Right lobe of liver (tissue), 6 donors: ENCODE results near the gene AATK. TPM values are rescaled to one million over a fixed set of nuclear protein-coding genes. Genes with fewer than 3 reads are reported as not detected.

ENCODE experiments used
- ATAC-seq, 4 donors: fragments of 200-7000 bp; cut with Tn5 transposase; one replicate each; pipeline ENCODE4 v1.9.1; 2020; ENCODE audit warnings: mild to moderate bottlenecking in 4 of 4, moderate library complexity in 4 of 4
- DNase-seq, 3 donors: peaks; one replicate each; pipeline ENCODE4 v3.0.0-alpha.2; 2020
- H3K27ac ChIP-seq, 3 donors: fragments of 200-600 bp; one replicate each; pipeline ENCODE4 v1.8.0; 2022
- H3K27me3 ChIP-seq, 2 donors: fragments of 200-600 bp; one replicate each; pipeline ENCODE4 v1.8.0; 2022
- H3K36me3 ChIP-seq, 4 donors: fragments of 200-600 bp; sonication (generic) in 1 of 4; one replicate each; pipeline versions ENCODE4 v1.5.1 to v1.8.0; 2017 to 2022; ENCODE audit warnings: control low read depth in 1 of 4
- H3K4me1 ChIP-seq, 4 donors: fragments of 200-600 bp; sonication (generic) in 1 of 4; one replicate each; pipeline versions ENCODE4 v1.5.1 to v1.8.0; 2017 to 2022; ENCODE audit warnings: control low read depth in 1 of 4
- H3K4me3 ChIP-seq, 3 donors: fragments of 200-600 bp; one replicate each; pipeline ENCODE4 v1.8.0; 2022
- H3K9me3 ChIP-seq, 4 donors: fragments of 200-600 bp; sonication (generic) in 1 of 4; one replicate each; pipeline versions ENCODE4 v1.5.1 to v1.8.0; 2017 to 2022; ENCODE audit warnings: control low read depth in 1 of 4
- POLR2A ChIP-seq: fragments of 450-650 bp; IDR thresholded peaks from one replicate; pipeline ENCODE4 v1.6.1; 2017; ENCODE audit warnings: antibody characterized with exemption, mild to moderate bottlenecking
- WGBS: methylation state at CpG from one replicate; pipeline ENCODE4 v1.1.6; 2018; ENCODE audit warnings: low coverage, low lambda C conversion rate; ENCODE audit not compliant: insufficient coverage; ENCODE audit errors: missing lambda C conversion rate; 5-methylcytosine and 5-hydroxymethylcytosine counted together
- intact Hi-C, 2 donors: fragments of 100-400 bp; cut with DNase I; formaldehyde crosslinking; loops; one replicate each; pipeline versions ENCODE4 v1.11.2 to v1.14.1; 2022
- total RNA-seq, 6 experiments: library from RNA; depleted of rRNA in 2 of 6; stranded (reverse); fragments of >200 nt in 2 of 6; fragmentation: NEBNext Ultra II Directional in 3 of 6; extraction: Animal tissue kit (Norgen Biotek cat#: 25700) in 3 of 6; gene quantifications; one replicate each; pipeline versions ENCODE4 v1.1.0 to v1.2.4, GENCODE V29; 2016 to 2023
- TF ChIP-seq, protein P1 (sequence below), 4 donors: fragments of 200-600 bp in 3 of 4; fragments of 450-650 bp in 1 of 4; IDR thresholded peaks; one replicate each; pipeline versions ENCODE4 v1.5.1 to v1.8.0; 2016 to 2022; ENCODE audit warnings: antibody characterized with exemption in 4 of 4, mild to moderate bottlenecking in 2 of 4
- donor health status: DM: no; HTN: yes; CAD: no.
- donor health status: DM: no; HTN: no; CAD: no.
- donor health status: DM: no; HTN: no; CAD: no.
- donor health status: DM: no; HTN: yes; CAD: no.
- donor health status: DM: no; HTN: yes; CAD: no.

The AATK gene
- total RNA-seq, 6 experiments from 2014 or later = 0.31 to 1.2 (median 0.86) TPM

GRCh38 chr17:81120149-81120484 is 45.9 kb downstream of the AATK start:
- TF ChIP-seq POLR2A = no peak
- TF ChIP-seq, protein P1, sequence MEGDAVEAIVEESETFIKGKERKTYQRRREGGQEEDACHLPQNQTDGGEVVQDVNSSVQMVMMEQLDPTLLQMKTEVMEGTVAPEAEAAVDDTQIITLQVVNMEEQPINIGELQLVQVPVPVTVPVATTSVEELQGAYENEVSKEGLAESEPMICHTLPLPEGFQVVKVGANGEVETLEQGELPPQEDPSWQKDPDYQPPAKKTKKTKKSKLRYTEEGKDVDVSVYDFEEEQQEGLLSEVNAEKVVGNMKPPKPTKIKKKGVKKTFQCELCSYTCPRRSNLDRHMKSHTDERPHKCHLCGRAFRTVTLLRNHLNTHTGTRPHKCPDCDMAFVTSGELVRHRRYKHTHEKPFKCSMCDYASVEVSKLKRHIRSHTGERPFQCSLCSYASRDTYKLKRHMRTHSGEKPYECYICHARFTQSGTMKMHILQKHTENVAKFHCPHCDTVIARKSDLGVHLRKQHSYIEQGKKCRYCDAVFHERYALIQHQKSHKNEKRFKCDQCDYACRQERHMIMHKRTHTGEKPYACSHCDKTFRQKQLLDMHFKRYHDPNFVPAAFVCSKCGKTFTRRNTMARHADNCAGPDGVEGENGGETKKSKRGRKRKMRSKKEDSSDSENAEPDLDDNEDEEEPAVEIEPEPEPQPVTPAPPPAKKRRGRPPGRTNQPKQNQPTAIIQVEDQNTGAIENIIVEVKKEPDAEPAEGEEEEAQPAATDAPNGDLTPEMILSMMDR (IDR thresholded peaks at IDR 0.05) = no peak
- H3K4me1 ChIP-seq = peaks cover 0 to 23% (median 8%) of the 10 kb centered on the region in 4 donors
- H3K27me3 ChIP-seq = no peaks in the 10 kb centered on the region
- WGBS = 71% methylated on average over 4 of the region's 33 CpGs
- DNase-seq (no peak), ATAC-seq (no peak)
- intact Hi-C loops = no loop called here
- no peak overlapping the region for H3K4me3 ChIP-seq
- H3K27ac ChIP-seq = no peak overlapping the region
- H3K36me3 ChIP-seq = no peaks in the 10 kb centered on the region
- H3K9me3 ChIP-seq = no peaks in the 10 kb centered on the region

DNA sequence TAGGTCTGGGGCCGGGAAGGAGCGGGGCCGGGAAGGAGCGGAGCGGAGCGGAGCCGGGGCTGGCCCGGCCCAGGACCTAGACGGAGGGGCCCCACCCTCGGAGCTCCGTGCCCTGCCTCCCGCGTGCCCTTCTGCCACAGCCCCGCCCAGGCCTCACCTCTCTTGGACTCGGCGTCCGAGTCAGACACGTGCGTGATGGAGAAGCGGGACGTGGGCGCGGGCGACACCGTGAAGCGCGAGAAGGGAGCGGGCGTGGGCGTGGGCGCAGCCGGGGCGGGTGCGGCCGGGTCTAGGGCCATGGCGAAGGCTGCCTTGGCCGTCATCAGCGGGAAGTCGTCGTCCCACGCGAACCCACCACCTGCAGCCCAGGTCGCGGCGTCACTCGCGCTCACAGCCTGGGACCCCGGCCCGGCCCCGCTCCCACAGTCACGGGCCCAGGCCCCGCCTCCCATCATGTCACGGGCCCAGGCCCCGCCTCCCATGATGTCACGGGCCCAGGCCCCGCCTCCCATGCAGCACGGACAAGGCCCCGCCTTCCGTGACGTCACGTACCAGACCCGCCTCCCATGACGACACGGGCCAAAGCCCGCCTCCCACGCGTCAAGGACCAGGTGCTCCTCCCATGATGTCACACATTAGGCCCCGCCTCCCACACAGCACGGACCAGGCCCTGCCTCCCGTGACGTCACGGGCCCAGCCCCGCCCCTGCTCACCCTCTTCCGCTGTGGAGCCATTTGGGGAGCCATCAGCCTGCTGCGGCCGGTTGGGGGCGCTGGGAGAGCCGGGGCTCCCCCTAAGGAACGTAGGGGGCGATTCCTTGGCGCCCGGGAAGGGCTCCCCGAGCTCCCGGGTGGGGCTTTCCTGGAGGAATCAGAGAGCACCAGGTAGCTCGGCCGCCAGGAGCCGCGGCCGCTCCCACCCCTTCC is 46.5 kb downstream of the AATK start:
- WGBS = 10% methylated on average over 4 of the region's 89 CpGs
- intact Hi-C loops = no loop called here
- ATAC-seq (peak; percentile 26 to 42 (median 32)), DNase-seq (peak; percentile 79 to 82 (median 81))
- Histone ChIP-seq H3K9me3 (no peaks in the 10 kb centered on the region), H3K27me3 (no peaks in the 10 kb centered on the region), H3K27ac (no peak overlapping the region), H3K4me1 (peaks cover 0 to 23% (median 8%) of the 10 kb centered on the region in 4 donors), H3K4me3 (peak overlapping the region in 1 of 3 donors; percentile 13), H3K36me3 (no peaks in the 10 kb centered on the region)
- no peak for TF ChIP-seq POLR2A
- TF ChIP-seq, protein P1 (IDR thresholded peaks at IDR 0.05) = peak in 1 of 4 donors; percentile 7

DNA sequence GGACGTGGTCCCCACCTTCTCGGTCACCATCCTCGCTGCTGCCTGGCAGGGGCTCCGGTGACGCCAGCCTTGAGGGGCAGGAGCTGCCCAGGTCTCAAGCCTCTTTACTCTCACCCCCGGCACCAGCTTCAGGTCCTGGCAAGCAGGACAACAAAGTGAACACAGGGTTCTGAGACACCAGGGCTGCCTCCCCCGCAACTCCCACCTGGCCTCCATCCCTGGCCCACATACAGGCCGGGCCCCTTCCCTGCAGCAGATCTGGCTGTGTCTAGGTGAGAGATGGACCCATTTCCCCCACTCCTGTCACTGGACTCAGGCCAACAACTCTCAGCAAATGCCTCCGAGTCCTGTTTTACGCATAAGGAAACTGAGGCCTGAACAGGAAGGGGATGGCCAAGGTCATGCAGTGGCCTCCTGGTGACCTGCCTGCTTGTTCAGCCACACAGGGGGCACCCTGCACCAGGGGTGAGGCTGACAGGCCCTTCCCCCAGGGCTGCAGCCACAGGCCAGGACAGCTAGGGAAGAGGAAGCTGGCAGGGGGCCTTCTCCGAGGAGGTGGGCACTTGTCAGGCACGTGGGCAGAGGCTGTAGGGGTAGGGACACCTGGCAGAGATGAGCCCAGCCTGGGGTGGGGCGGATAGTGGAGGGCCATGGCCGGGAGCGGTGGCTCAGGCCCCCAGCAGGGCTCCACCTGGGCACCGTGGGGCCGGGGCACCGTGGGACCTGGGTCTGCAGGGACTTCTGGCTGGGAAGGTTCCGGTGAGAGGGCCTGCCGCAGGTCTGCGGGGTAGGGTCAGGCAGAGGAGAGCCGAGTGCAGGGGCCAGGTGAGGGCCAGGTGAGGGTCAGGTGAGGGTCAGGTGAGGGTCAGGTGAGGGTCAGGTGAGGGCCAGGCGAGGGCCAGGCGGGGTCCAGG is 47.5 kb downstream of the AATK start:
- Histone ChIP-seq H3K4me1 (peaks cover 0 to 23% (median 8%) of the 10 kb centered on the region in 4 donors), H3K4me3 (no peak overlapping the region), H3K9me3 (no peaks in the 10 kb centered on the region), H3K36me3 (no peaks in the 10 kb centered on the region), H3K27me3 (no peaks in the 10 kb centered on the region), H3K27ac (no peak overlapping the region)
- peak in 2 of 4 donors; percentile 3 for ATAC-seq
- TF ChIP-seq, protein P1 (IDR thresholded peaks at IDR 0.05) = no peak
- no peak for TF ChIP-seq POLR2A
- WGBS = 33% methylated on average over 3 of the region's 24 CpGs
- intact Hi-C loops = no loop called here
- peak in 1 of 3 donors; percentile 62 for DNase-seq

DNA sequence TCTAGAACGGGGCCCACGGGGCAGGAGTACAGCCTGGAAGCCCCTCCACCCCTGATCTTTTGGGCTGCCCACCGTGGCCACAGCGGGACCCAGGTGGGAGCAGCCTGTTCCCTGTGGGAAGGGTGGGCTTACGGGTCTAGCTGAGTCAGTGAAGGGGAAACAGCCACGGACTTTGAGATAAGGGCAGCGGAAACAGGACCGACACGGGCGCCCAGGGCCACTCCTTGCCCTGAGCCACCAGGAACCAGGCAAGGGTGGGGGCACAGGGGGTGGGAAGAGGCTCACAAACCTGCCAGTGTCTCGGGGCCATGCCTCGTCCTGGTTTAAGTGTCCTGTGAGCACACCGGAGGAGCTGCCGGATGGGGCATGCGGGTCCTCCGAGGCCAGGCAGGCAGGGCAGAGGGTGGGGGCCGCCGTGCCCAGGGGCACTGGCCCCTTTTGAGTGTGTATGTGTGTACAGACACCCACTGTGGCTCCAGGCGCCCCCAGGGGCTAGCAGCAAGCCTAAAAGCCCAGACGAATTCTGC is 48.3 kb downstream of the AATK start:
- no peak overlapping the region for H3K4me3 ChIP-seq
- intact Hi-C loops = no loop called here
- no peaks in the 10 kb centered on the region for H3K27me3 ChIP-seq
- ATAC-seq (peak in 1 of 4 donors; percentile 2), DNase-seq (no peak)
- no peaks in the 10 kb centered on the region for H3K36me3 ChIP-seq
- peaks cover 0 to 23% (median 8%) of the 10 kb centered on the region in 4 donors for H3K4me1 ChIP-seq
- 20% methylated on average over 1 of the region's 20 CpGs for WGBS
- H3K9me3 ChIP-seq = no peaks in the 10 kb centered on the region
- no peak for TF ChIP-seq POLR2A
- TF ChIP-seq, protein P1 (IDR thresholded peaks at IDR 0.05) = no peak
- H3K27ac ChIP-seq = no peak overlapping the region
